ENCODE measurements around the gene TTC17. TPM values are rescaled to one million over a fixed set of nuclear protein-coding genes. Genes with fewer than 3 reads are reported as not detected.

The TTC17 gene
- total RNA-seq, 1 donor from 2014 or later = 79.9 TPM

DNA sequence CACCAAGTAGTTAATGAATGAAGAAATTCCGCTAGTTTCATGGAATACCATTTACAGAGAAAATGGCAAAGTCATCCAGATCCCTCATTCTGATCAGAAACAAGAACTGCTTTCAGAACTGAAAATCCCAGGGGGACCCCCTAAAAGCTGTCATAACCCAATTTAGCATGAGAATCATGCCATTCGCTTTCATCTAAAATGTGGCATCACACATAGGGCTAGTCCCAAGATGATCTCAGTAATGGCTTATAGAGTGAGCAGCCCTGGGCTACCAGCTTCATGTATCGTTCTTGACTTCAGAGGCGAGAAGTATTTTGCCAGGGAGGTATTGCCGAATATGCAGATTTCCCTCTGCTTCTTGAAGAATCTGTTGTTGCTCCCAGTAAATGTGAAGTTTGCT is 134.0 kb downstream of the TTC17 start:
- H3K4me3 ChIP-seq (ENCODE audit: low read length in 3 of 3) = no peak overlapping the region
- H3K36me3 ChIP-seq (ENCODE audit: control insufficient read depth in 3 of 3, insufficient read depth in 3 of 3, low read length in 3 of 3) = peaks cover 12 to 40% (median 37%) of the 10 kb centered on the region in 3 donors
- H3K9ac ChIP-seq (ENCODE audit: low read depth in 1 of 3, low read length in 3 of 3) = no peak overlapping the region
- H3K27me3 ChIP-seq (ENCODE audit: control insufficient read depth in 3 of 3, insufficient read depth in 3 of 3, low read length in 3 of 3) = no peaks in the 10 kb centered on the region
- no peaks in the 10 kb centered on the region for H3K9me3 ChIP-seq (ENCODE audit: control insufficient read depth in 3 of 3, low read length in 3 of 3)
- H3K4me1 ChIP-seq (ENCODE audit: control insufficient read depth in 3 of 3, insufficient read depth in 3 of 3, low read length in 3 of 3) = peaks cover 0 to 7% (median 0%) of the 10 kb centered on the region in 3 donors
- no peak overlapping the region for H3K27ac ChIP-seq (ENCODE audit: low read depth, low read length)

- H3K9ac ChIP-seq (ENCODE audit: low read depth in 1 of 3, low read length in 3 of 3) = no peak overlapping the region
- no peak overlapping the region for H3K4me3 ChIP-seq (ENCODE audit: low read length in 3 of 3)
- H3K4me1 ChIP-seq (ENCODE audit: control insufficient read depth in 3 of 3, insufficient read depth in 3 of 3, low read length in 3 of 3) = peaks cover 0 to 7% (median 0%) of the 10 kb centered on the region in 3 donors
- no peaks in the 10 kb centered on the region for H3K9me3 ChIP-seq (ENCODE audit: control insufficient read depth in 3 of 3, low read length in 3 of 3)
- no peak overlapping the region for H3K27ac ChIP-seq (ENCODE audit: low read depth, low read length)
- no peaks in the 10 kb centered on the region for H3K27me3 ChIP-seq (ENCODE audit: control insufficient read depth in 3 of 3, insufficient read depth in 3 of 3, low read length in 3 of 3)
- peaks cover 12 to 40% (median 37%) of the 10 kb centered on the region in 3 donors for H3K36me3 ChIP-seq (ENCODE audit: control insufficient read depth in 3 of 3, insufficient read depth in 3 of 3, low read length in 3 of 3)
Measured at GRCh38 chr11:43493431-43493830, 134.7 kb downstream of the TTC17 start.

- Histone ChIP-seq H3K27me3 (ENCODE audit: control insufficient read depth in 3 of 3, insufficient read depth in 3 of 3, low read length in 3 of 3) (no peaks in the 10 kb centered on the region), H3K4me3 (ENCODE audit: low read length in 3 of 3) (no peak overlapping the region), H3K9me3 (ENCODE audit: control insufficient read depth in 3 of 3, low read length in 3 of 3) (no peaks in the 10 kb centered on the region), H3K36me3 (ENCODE audit: control insufficient read depth in 3 of 3, insufficient read depth in 3 of 3, low read length in 3 of 3) (peaks cover 6 to 26% (median 21%) of the 10 kb centered on the region in 3 donors), H3K27ac (ENCODE audit: low read depth, low read length) (no peak overlapping the region), H3K9ac (ENCODE audit: low read depth in 1 of 3, low read length in 3 of 3) (no peak overlapping the region), H3K4me1 (ENCODE audit: control insufficient read depth in 3 of 3, insufficient read depth in 3 of 3, low read length in 3 of 3) (no peaks in the 10 kb centered on the region)
Measured at GRCh38 chr11:43497144-43497543, 138.4 kb downstream of the TTC17 start.

DNA sequence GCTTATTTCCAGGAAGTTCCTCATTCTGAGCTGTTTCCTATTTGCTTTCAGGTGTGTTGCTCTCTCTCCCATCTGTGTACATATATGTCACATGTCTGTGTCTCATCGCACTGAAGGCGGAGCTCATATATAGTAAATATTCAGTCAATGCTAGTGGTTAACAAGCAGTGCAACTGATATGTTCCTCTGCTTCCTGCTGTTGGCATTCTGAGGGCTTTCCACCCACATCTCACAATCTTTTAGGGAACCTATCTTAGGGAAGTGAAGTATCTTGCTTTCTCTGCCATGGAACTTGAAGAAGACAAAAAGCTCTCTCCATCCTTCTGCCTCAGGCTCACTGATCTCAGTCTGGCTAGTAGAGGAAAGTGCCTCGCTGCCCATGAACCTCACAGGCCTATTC is 139.8 kb downstream of the TTC17 start:
- peaks cover 4 to 15% (median 9%) of the 10 kb centered on the region in 3 donors for H3K36me3 ChIP-seq (ENCODE audit: control insufficient read depth in 3 of 3, insufficient read depth in 3 of 3, low read length in 3 of 3)
- H3K4me1 ChIP-seq (ENCODE audit: control insufficient read depth in 3 of 3, insufficient read depth in 3 of 3, low read length in 3 of 3) = no peaks in the 10 kb centered on the region
- no peaks in the 10 kb centered on the region for H3K27me3 ChIP-seq (ENCODE audit: control insufficient read depth in 3 of 3, insufficient read depth in 3 of 3, low read length in 3 of 3)
- H3K27ac ChIP-seq (ENCODE audit: low read depth, low read length) = no peak overlapping the region
- no peaks in the 10 kb centered on the region for H3K9me3 ChIP-seq (ENCODE audit: control insufficient read depth in 3 of 3, low read length in 3 of 3)
- no peak overlapping the region for H3K4me3 ChIP-seq (ENCODE audit: low read length in 3 of 3)
- no peak overlapping the region for H3K9ac ChIP-seq (ENCODE audit: low read depth in 1 of 3, low read length in 3 of 3)

DNA sequence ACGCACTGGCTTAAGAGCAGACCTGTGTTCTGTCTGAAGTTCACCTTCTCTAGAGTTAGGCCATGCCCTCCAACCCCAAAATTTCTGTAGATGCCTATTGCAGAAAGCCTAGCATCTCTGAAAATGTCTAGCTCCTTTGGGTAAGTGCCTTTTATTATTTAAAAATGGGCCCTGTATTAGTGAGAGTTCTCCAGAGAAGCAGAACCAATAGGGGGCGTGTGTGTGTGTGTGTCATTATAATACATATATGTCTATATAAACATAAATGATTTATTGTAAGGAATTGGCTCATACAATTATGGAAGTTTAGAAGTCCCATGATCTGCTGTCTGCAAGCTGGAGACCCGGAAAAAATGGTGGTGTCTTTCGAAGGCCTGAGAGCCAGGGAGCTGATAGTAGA is 144.7 kb downstream of the TTC17 start:
- Histone ChIP-seq H3K36me3 (ENCODE audit: control insufficient read depth in 3 of 3, insufficient read depth in 3 of 3, low read length in 3 of 3) (no peaks in the 10 kb centered on the region), H3K4me1 (ENCODE audit: control insufficient read depth in 3 of 3, insufficient read depth in 3 of 3, low read length in 3 of 3) (no peaks in the 10 kb centered on the region), H3K4me3 (ENCODE audit: low read length in 3 of 3) (no peak overlapping the region)

DNA sequence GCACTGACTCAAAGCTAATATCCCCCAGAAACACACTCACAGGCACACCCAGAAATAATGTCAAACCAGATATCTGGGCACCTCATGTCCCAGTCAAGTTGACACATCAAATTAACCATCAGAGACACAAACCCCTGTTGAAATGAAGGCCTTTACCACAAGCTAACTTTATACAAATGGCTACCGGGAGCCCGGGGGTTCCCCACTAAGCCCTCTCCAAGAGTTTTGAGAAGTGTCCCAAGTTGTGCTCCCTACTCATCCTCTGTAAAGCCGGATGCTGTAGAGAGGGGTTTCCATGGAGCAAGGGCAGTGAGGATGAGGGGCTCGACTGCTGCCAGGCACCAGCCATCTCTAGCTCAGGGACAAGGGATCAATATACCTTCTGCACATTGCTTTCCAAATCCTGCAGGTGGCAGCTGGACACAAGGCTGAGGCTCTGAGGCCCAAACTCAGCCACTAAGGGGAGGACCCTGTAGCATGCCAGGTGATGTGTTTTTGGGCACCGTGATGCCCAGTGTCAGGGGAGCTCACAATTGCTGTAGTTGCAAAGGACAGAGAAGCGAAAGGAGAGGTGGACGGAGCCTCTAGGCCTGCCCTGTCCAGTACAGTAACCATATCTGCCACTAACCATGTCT is 145.7 kb downstream of the TTC17 start:
- no peak overlapping the region for H3K9ac ChIP-seq (ENCODE audit: low read depth in 1 of 3, low read length in 3 of 3)
- H3K36me3 ChIP-seq (ENCODE audit: control insufficient read depth in 3 of 3, insufficient read depth in 3 of 3, low read length in 3 of 3) = no peaks in the 10 kb centered on the region
- H3K4me3 ChIP-seq (ENCODE audit: low read length in 3 of 3) = no peak overlapping the region

More for the DNA sequence above, 144.7 kb downstream of the TTC17 start:
- no peaks in the 10 kb centered on the region for H3K27me3 ChIP-seq (ENCODE audit: control insufficient read depth in 3 of 3, insufficient read depth in 3 of 3, low read length in 3 of 3)
- H3K9me3 ChIP-seq (ENCODE audit: control insufficient read depth in 3 of 3, low read length in 3 of 3) = no peaks in the 10 kb centered on the region
- no peak overlapping the region for H3K9ac ChIP-seq (ENCODE audit: low read depth in 1 of 3, low read length in 3 of 3)
- H3K27ac ChIP-seq (ENCODE audit: low read depth, low read length) = no peak overlapping the region

DNA sequence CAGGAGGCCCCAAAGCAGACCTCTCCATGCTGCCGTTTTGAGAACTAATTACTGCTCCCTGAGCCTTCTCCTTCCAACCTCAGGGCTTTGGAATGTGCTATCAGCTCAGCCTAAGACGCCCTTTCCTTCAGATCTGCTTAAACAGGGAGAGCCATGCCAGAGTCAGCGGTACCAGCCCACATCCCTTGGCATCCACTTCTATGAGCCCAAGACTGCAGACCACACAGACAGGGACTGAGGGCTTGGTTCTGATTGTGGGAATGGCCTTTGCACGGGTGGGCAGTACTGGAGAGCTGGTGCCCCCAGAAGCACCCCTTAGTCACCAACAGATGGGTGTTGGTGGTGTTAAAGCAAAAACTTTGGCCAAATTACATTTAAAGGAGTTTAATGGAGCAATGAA is 146.5 kb downstream of the TTC17 start:
- no peak overlapping the region for H3K27ac ChIP-seq (ENCODE audit: low read depth, low read length)
- H3K4me3 ChIP-seq (ENCODE audit: low read length in 3 of 3) = no peak overlapping the region
- H3K9ac ChIP-seq (ENCODE audit: low read depth in 1 of 3, low read length in 3 of 3) = no peak overlapping the region
- no peaks in the 10 kb centered on the region for H3K4me1 ChIP-seq (ENCODE audit: control insufficient read depth in 3 of 3, insufficient read depth in 3 of 3, low read length in 3 of 3)
- no peaks in the 10 kb centered on the region for H3K9me3 ChIP-seq (ENCODE audit: control insufficient read depth in 3 of 3, low read length in 3 of 3)
- no peaks in the 10 kb centered on the region for H3K27me3 ChIP-seq (ENCODE audit: control insufficient read depth in 3 of 3, insufficient read depth in 3 of 3, low read length in 3 of 3)
- no peaks in the 10 kb centered on the region for H3K36me3 ChIP-seq (ENCODE audit: control insufficient read depth in 3 of 3, insufficient read depth in 3 of 3, low read length in 3 of 3)

More for the DNA sequence above, 145.7 kb downstream of the TTC17 start:
- Histone ChIP-seq H3K27ac (ENCODE audit: low read depth, low read length) (no peak overlapping the region), H3K4me1 (ENCODE audit: control insufficient read depth in 3 of 3, insufficient read depth in 3 of 3, low read length in 3 of 3) (no peaks in the 10 kb centered on the region), H3K9me3 (ENCODE audit: control insufficient read depth in 3 of 3, low read length in 3 of 3) (no peaks in the 10 kb centered on the region), H3K27me3 (ENCODE audit: control insufficient read depth in 3 of 3, insufficient read depth in 3 of 3, low read length in 3 of 3) (no peaks in the 10 kb centered on the region)

DNA sequence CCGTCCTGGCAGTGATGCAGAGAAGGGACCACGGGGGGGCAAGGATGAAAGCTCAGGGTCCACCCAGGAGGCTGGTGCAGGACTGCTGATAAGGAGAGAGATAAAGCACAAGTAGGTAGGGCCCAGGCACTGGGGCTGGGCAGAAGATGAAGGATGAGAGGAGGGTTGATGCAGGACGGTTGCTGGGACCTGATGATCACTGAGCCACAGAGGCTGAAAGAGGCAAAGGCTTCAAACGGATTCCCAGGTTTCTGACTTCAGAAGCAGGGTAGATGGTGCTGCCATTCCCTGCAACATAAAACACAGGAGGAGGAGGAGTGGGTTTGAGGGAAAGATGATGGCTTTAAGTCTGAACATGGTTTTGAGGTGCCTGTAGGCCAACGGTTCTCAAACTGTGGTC is 148.5 kb downstream of the TTC17 start:
- Histone ChIP-seq H3K4me1 (ENCODE audit: control insufficient read depth in 3 of 3, insufficient read depth in 3 of 3, low read length in 3 of 3) (no peaks in the 10 kb centered on the region), H3K27ac (ENCODE audit: low read depth, low read length) (no peak overlapping the region), H3K36me3 (ENCODE audit: control insufficient read depth in 3 of 3, insufficient read depth in 3 of 3, low read length in 3 of 3) (no peaks in the 10 kb centered on the region), H3K9me3 (ENCODE audit: control insufficient read depth in 3 of 3, low read length in 3 of 3) (no peaks in the 10 kb centered on the region), H3K9ac (ENCODE audit: low read depth in 1 of 3, low read length in 3 of 3) (no peak overlapping the region), H3K27me3 (ENCODE audit: control insufficient read depth in 3 of 3, insufficient read depth in 3 of 3, low read length in 3 of 3) (peaks cover 0 to 4% (median 0%) of the 10 kb centered on the region in 3 donors), H3K4me3 (ENCODE audit: low read length in 3 of 3) (no peak overlapping the region)

DNA sequence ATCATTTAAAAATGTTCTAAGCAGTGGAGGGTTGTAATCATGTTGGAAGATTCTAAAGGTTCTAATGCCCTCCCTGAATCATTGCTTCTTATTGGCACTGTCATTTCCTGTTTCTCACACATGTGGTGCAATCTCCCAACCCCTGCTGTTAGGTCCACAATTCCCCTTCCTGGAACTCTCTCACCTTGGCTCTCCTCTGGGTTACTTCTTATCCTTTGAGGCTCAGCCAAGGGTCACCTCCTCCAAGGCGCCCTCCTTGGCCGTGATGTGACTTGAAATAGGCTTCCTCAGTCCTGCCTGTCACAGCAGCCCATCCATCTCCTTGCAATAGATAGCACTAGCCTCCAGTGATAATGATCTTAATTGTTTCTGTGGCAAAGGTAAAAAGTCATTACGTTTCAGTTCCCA is 149.8 kb downstream of the TTC17 start:
- H3K36me3 ChIP-seq (ENCODE audit: control insufficient read depth in 3 of 3, insufficient read depth in 3 of 3, low read length in 3 of 3) = no peaks in the 10 kb centered on the region
- H3K27ac ChIP-seq (ENCODE audit: low read depth, low read length) = no peak overlapping the region

GRCh38 chr11:43511959-43512358 is 153.2 kb downstream of the TTC17 start:
- no peak overlapping the region for H3K9ac ChIP-seq (ENCODE audit: low read depth in 1 of 3, low read length in 3 of 3)

More for the DNA sequence above, 149.8 kb downstream of the TTC17 start:
- Histone ChIP-seq H3K4me1 (ENCODE audit: control insufficient read depth in 3 of 3, insufficient read depth in 3 of 3, low read length in 3 of 3) (no peaks in the 10 kb centered on the region), H3K9me3 (ENCODE audit: control insufficient read depth in 3 of 3, low read length in 3 of 3) (no peaks in the 10 kb centered on the region), H3K9ac (ENCODE audit: low read depth in 1 of 3, low read length in 3 of 3) (no peak overlapping the region), H3K4me3 (ENCODE audit: low read length in 3 of 3) (no peak overlapping the region), H3K27me3 (ENCODE audit: control insufficient read depth in 3 of 3, insufficient read depth in 3 of 3, low read length in 3 of 3) (peaks cover 0 to 4% (median 0%) of the 10 kb centered on the region in 3 donors)

More at GRCh38 chr11:43511959-43512358, 153.2 kb downstream of the TTC17 start:
- Histone ChIP-seq H3K27ac (ENCODE audit: low read depth, low read length) (no peak overlapping the region), H3K4me1 (ENCODE audit: control insufficient read depth in 3 of 3, insufficient read depth in 3 of 3, low read length in 3 of 3) (no peaks in the 10 kb centered on the region), H3K27me3 (ENCODE audit: control insufficient read depth in 3 of 3, insufficient read depth in 3 of 3, low read length in 3 of 3) (peaks cover 0 to 13% (median 9%) of the 10 kb centered on the region in 3 donors), H3K9me3 (ENCODE audit: control insufficient read depth in 3 of 3, low read length in 3 of 3) (no peaks in the 10 kb centered on the region), H3K4me3 (ENCODE audit: low read length in 3 of 3) (no peak overlapping the region), H3K36me3 (ENCODE audit: control insufficient read depth in 3 of 3, insufficient read depth in 3 of 3, low read length in 3 of 3) (no peaks in the 10 kb centered on the region)

Data from skeletal muscle tissue (tissue), 4 donors.